Smooth muscle cell (in vitro differentiated cells): Measurements from ENCODE around the gene TMUB2. TPM values are rescaled to one million over a fixed set of nuclear protein-coding genes. Genes with fewer than 3 reads are reported as not detected.

Experiments
- DNase-seq: peaks from one replicate; lab custom pipeline; 2025; ENCODE audit not compliant: unreplicated experiment; lab: John Stamatoyannopoulos, UW
- H2AFZ ChIP-seq: fragments of 200-600 bp; sonication (generic); 2 replicates; pipeline ENCODE4 v1.6.0; 2016; ENCODE audit warnings: antibody characterized with exemption, low read depth, mild to moderate bottlenecking
- H3F3A ChIP-seq: fragments of 200-600 bp; sonication (generic); 2 replicates; pipeline ENCODE4 v1.6.0; 2017; ENCODE audit warnings: antibody characterized with exemption, low read depth
- H3K27ac ChIP-seq: fragments of 200-600 bp; sonication (generic); 2 replicates; pipeline ENCODE4 v1.5.1; 2016; ENCODE audit warnings: low read depth, mild to moderate bottlenecking
- H3K27me3 ChIP-seq: fragments of 200-600 bp; sonication (generic); 2 replicates; pipeline ENCODE4 v1.6.1; 2016; ENCODE audit warnings: low read depth, mild to moderate bottlenecking
- H3K36me3 ChIP-seq: fragments of 200-600 bp; sonication (generic); 2 replicates; pipeline ENCODE4 v1.5.1; 2016; ENCODE audit warnings: low read depth
- H3K4me1 ChIP-seq: fragments of 200-600 bp; sonication (generic); 2 replicates; pipeline ENCODE4 v1.5.1; 2016; ENCODE audit warnings: low read depth
- H3K4me2 ChIP-seq: fragments of 200-600 bp; sonication (generic); 2 replicates; pipeline ENCODE4 v1.6.0; 2016; ENCODE audit warnings: mild to moderate bottlenecking
- H3K4me3 ChIP-seq: fragments of 200-600 bp; sonication (generic); 2 replicates; pipeline ENCODE4 v1.5.1; 2016; ENCODE audit warnings: mild to moderate bottlenecking
- H3K79me2 ChIP-seq: fragments of 200-600 bp; sonication (generic); 2 replicates; pipeline ENCODE4 v1.6.0; 2016; ENCODE audit warnings: low read depth, mild to moderate bottlenecking
- H3K9ac ChIP-seq: fragments of 200-600 bp; sonication (generic); 2 replicates; pipeline ENCODE4 v1.6.0; 2016; ENCODE audit warnings: low read depth
- H3K9me3 ChIP-seq: fragments of 200-600 bp; sonication (generic); replicated peaks from 2 replicates; pipeline ENCODE4 v1.5.1; 2016; ENCODE audit warnings: low read depth
- H4K20me1 ChIP-seq: fragments of 200-600 bp; sonication (generic); 2 replicates; pipeline ENCODE4 v1.6.0; 2016; ENCODE audit warnings: low read depth
- CTCF ChIP-seq: fragments of 200-600 bp; sonication (generic); IDR thresholded peaks from 2 replicates; pipeline ENCODE4 v1.5.1; 2017; ENCODE audit warnings: borderline replicate concordance, mild to moderate bottlenecking, antibody characterized with exemption; ENCODE audit not compliant: insufficient read depth, poor library complexity, severe bottlenecking
- WGBS: methylation state at CpG from one replicate; pipeline ENCODE4 v1.1.7; 2016; ENCODE audit warnings: low lambda C conversion rate; 5-methylcytosine and 5-hydroxymethylcytosine counted together
- polyA plus RNA-seq: library from polyadenylated mRNA; unstranded; fragments of >200 nt; fragmentation: Nextera tagmentation; extraction: Ambion mirVana; gene quantifications from 2 replicates; pipeline ENCODE4 v1.2.1, GENCODE V29; 2016
- total RNA-seq: library from RNA; depleted of rRNA; stranded (reverse); fragments of >200 nt; gene quantifications from 2 replicates; pipeline ENCODE4 v1.2.3, GENCODE V29; 2014

TMUB2 gene
- total and polyA plus RNA-seq, 2 experiments from 2014 or later: 26.4 to 39.2 TPM

DNA sequence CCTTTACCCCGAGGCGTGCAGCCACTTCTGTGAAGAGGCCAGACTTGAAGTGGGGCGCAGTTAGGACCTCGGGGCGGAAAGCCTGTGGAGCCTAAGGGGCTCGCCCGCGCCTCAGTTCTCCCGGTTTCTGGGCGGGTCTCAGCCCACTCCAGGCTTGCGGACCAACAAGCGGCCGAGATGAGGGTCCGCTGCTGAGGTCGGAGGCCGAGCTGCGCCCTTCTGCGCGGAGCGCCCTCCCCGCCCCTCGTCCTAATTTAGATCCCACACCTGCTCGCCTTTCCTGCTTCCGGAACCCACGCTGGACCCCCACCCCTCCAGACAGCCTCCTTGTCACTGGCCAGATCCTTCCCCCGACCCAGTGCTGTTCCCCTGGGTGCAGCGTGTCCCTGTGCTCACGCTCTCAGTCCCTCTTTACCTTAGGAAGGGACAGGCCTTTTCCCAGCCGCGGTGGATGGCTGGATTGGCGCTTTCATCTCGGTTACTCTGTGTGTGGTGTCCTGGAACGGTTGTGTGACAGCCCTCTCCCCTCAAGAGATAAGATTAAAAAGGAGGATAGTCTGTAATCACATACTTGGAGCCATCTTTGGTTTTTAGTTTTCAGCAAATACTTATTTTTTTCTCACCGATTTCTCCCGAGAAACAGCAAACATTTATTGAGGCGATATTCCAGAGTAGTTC is 13.8 kb downstream of the TMUB2 start:
- peaks cover 29% of the 10 kb centered on the region for H3K79me2 ChIP-seq
- H3K27ac ChIP-seq: peak overlapping the region; percentile 94
- 9% methylated on average over 33 of the region's 36 CpGs for WGBS
- peak overlapping the region; percentile 87 for H3K9ac ChIP-seq
- H3K4me1 ChIP-seq: peaks cover 10% of the 10 kb centered on the region
- no peaks in the 10 kb centered on the region for H3K27me3 ChIP-seq
- peak overlapping the region; percentile 99 for H3K4me3 ChIP-seq
- no peaks in the 10 kb centered on the region for H3K36me3 ChIP-seq
- DNase-seq: no peak
- peaks cover 6% of the 10 kb centered on the region for H3F3A ChIP-seq
- no peaks in the 10 kb centered on the region for H4K20me1 ChIP-seq
- peak overlapping the region; percentile 84 for H2AFZ ChIP-seq
- H3K9me3 ChIP-seq: no peaks in the 10 kb centered on the region
- no peak for TF ChIP-seq CTCF
- H3K4me2 ChIP-seq: peak overlapping the region; percentile 93

- TF ChIP-seq CTCF: no peak
- Histone ChIP-seq H3K4me3 (no peak overlapping the region), H3K4me2 (no peak overlapping the region), H3K36me3 (no peaks in the 10 kb centered on the region), H3F3A (peaks cover 12% of the 10 kb centered on the region), H3K9me3 (no peaks in the 10 kb centered on the region), H4K20me1 (no peaks in the 10 kb centered on the region), H2AFZ (no peak overlapping the region), H3K4me1 (peaks cover 10% of the 10 kb centered on the region), H3K27ac (no peak overlapping the region), H3K79me2 (peaks cover 14% of the 10 kb centered on the region), H3K27me3 (no peaks in the 10 kb centered on the region), H3K9ac (no peak overlapping the region)
- no peak for DNase-seq
- WGBS: 96% methylated on average over 4 of the region's 4 CpGs
These were observed 16.0 kb downstream of the TMUB2 start for GRCh38 chr17:44202756-44203155.

GRCh38 chr17:44203731-44204440 is 17.1 kb downstream of the TMUB2 start:
- Histone ChIP-seq H3K79me2 (peaks cover 3% of the 10 kb centered on the region), H3K27me3 (no peaks in the 10 kb centered on the region), H3K4me3 (no peak overlapping the region), H4K20me1 (peaks cover 8% of the 10 kb centered on the region), H3K9ac (no peak overlapping the region), H3K9me3 (no peaks in the 10 kb centered on the region), H3K4me2 (no peak overlapping the region), H3F3A (peaks cover 17% of the 10 kb centered on the region), H2AFZ (no peak overlapping the region), H3K27ac (no peak overlapping the region), H3K4me1 (peaks cover 5% of the 10 kb centered on the region), H3K36me3 (peaks cover 5% of the 10 kb centered on the region)
- 62% methylated on average over 9 of the region's 9 CpGs for WGBS
- peak; percentile 70 for TF ChIP-seq CTCF
- no peak for DNase-seq
